LNCAP (cell line): ENCODE data around the gene RBM20.

Experiments used
- CTCF ChIP-seq: fragments of 450-650 bp; IDR thresholded peaks from 2 replicates; pipeline ENCODE4 v1.5.1; 2017; ENCODE audit warnings: mild to moderate bottlenecking

Gene RBM20

GRCh38 chr10:110777017-110777416, 132.9 kb downstream of the RBM20 start:
- TF ChIP-seq CTCF = no peak

GRCh38 chr10:110777661-110778060, 133.5 kb downstream of the RBM20 start:
- TF ChIP-seq CTCF = no peak

- TF ChIP-seq CTCF = no peak
Measured at GRCh38 chr10:110778211-110778610, 134.1 kb downstream of the RBM20 start.

- no peak for TF ChIP-seq CTCF
Measured at GRCh38 chr10:110779489-110779888, 135.4 kb downstream of the RBM20 start.

GRCh38 chr10:110780704-110781103, 136.6 kb downstream of the RBM20 start:
- TF ChIP-seq CTCF = no peak

- TF ChIP-seq CTCF = no peak
Measured at GRCh38 chr10:110781139-110781538, 137.0 kb downstream of the RBM20 start.

GRCh38 chr10:110782616-110783015, 138.5 kb downstream of the RBM20 start:
- TF ChIP-seq CTCF = no peak

- TF ChIP-seq CTCF = no peak
Measured at GRCh38 chr10:110783509-110784107, 139.5 kb downstream of the RBM20 start.
